Fibroblast of the aortic adventitia (primary cell): ENCODE measurements around the gene C2orf81. TPM values are rescaled to one million over a fixed set of nuclear protein-coding genes. Genes with fewer than 3 reads are reported as not detected.

Experiments
- DNase-seq: peaks from one replicate; pipeline ENCODE4 v3.0.0-alpha.2; 2010; ENCODE audit warnings: low read depth
- H3K4me3 ChIP-seq: 2 replicates; pipeline ENCODE4 v1.5.1; 2011; ENCODE audit warnings: low read depth, mild to moderate bottlenecking, control low read depth, low read length, moderate library complexity
- CTCF ChIP-seq: IDR thresholded peaks from 2 replicates; pipeline ENCODE4 v1.5.1; 2011; ENCODE audit warnings: mild to moderate bottlenecking, low read length, control low read depth, inconsistent platforms; ENCODE audit not compliant: insufficient read depth
- total RNA-seq: library from RNA; depleted of rRNA; stranded (reverse); fragments of >200 nt; gene quantifications from 2 replicates; pipeline ENCODE4 v1.2.3, GENCODE V29; 2012; ENCODE audit warnings: low replicate concordance

The C2orf81 gene
- total RNA-seq, 1 donor: 2.8 TPM

- no peak for TF ChIP-seq CTCF
- no peak for DNase-seq
- no peak overlapping the region for H3K4me3 ChIP-seq
These were observed 3.7 kb downstream of the C2orf81 start for GRCh38 chr2:74417763-74418162.

GRCh38 chr2:74417197-74417596, 4.2 kb downstream of the C2orf81 start:
- TF ChIP-seq CTCF: no peak
- H3K4me3 ChIP-seq: no peak overlapping the region
- no peak for DNase-seq

- no peak for DNase-seq
- no peak overlapping the region for H3K4me3 ChIP-seq
- peak; percentile 2 for TF ChIP-seq CTCF
These were observed 4.6 kb downstream of the C2orf81 start for GRCh38 chr2:74416778-74417177.

GRCh38 chr2:74415762-74416395, 5.5 kb downstream of the C2orf81 start:
- no peak overlapping the region for H3K4me3 ChIP-seq
- TF ChIP-seq CTCF: no peak
- no peak for DNase-seq

- H3K4me3 ChIP-seq: peak overlapping the region; percentile 44
- TF ChIP-seq CTCF: peak; percentile 23
- DNase-seq: no peak
These were observed 6.3 kb downstream of the C2orf81 start for GRCh38 chr2:74414881-74415761.

GRCh38 chr2:74414441-74414840, 7.0 kb downstream of the C2orf81 start:
- no peak for TF ChIP-seq CTCF
- no peak for DNase-seq
- peak overlapping the region; percentile 44 for H3K4me3 ChIP-seq
